ENCODE data around the gene NXPH2. TPM values are rescaled to one million over a fixed set of nuclear protein-coding genes. Genes with fewer than 3 reads are reported as not detected.
A peak's percentile ranks its signal among the peaks of the same experiment; 100 is the strongest.

Gene NXPH2
- not detected for total RNA-seq

DNA sequence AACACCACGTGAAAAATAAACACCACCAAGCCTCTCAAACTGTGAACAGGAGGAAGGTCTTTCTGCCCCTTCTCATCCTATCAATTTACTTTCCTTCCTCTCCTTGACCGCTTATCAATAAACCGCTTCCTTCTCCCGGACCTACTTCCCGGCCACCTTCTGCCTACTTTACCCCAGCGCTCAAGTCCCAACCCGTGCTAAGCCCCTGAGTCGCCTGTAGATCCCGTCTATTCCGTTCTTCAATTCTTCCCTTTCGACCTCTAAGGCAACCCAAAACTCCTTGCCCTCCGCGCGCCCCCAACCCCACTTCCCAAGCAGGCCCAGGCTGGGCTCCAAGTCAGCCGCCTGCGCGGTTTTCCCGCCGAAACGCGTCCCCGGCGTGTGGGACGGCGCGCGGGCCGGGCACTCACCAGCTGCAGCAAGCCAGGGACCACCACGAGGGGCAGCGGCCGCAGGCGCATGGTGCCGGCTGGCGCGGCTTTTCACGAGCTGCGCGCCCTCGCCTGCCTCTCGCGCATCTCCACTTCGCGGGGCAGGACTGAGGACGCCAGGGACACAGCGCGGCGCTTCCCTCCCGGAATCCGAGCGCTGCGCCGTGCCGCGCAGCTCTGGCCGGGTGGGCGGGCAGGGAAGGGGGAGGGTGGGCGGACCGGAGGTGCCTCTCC is at the start of gene NXPH2:
Gene NXPH2 (minus strand): TSS at position 610 of the 665 bp plus-strand sequence. CDS start 149 bp downstream, at position 461.
- H3K27me3 ChIP-seq = peaks cover 0 to 57% (median 21%) of the 10 kb centered on the region in 4 donors
- H3K27ac ChIP-seq (replicated peaks in 1 of 4) = no peak within 1 kb of the TSS
- H3K36me3 ChIP-seq = no peaks in the 10 kb centered on the region
- intact Hi-C loops (cut with DNase I) = loop anchor here (10.0 kb wide), 1 partner anchor 865 kb away; no protein-coding TSS in a partner anchor
- peak within 1 kb of the TSS; percentile 31 to 43 (median 36) for H3K4me3 ChIP-seq
- 2% methylated on average over 14 of the region's 58 CpGs for WGBS
- no peaks in the 10 kb centered on the region for H3K9me3 ChIP-seq
- no peak for DNase-seq (ENCODE audit: extremely low spot score)
- TF ChIP-seq, protein P1, sequence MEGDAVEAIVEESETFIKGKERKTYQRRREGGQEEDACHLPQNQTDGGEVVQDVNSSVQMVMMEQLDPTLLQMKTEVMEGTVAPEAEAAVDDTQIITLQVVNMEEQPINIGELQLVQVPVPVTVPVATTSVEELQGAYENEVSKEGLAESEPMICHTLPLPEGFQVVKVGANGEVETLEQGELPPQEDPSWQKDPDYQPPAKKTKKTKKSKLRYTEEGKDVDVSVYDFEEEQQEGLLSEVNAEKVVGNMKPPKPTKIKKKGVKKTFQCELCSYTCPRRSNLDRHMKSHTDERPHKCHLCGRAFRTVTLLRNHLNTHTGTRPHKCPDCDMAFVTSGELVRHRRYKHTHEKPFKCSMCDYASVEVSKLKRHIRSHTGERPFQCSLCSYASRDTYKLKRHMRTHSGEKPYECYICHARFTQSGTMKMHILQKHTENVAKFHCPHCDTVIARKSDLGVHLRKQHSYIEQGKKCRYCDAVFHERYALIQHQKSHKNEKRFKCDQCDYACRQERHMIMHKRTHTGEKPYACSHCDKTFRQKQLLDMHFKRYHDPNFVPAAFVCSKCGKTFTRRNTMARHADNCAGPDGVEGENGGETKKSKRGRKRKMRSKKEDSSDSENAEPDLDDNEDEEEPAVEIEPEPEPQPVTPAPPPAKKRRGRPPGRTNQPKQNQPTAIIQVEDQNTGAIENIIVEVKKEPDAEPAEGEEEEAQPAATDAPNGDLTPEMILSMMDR (IDR thresholded peaks at IDR 0.05) = no peak
- no peak for TF ChIP-seq EP300 (IDR thresholded peaks at IDR 0.05)
- TF ChIP-seq POLR2A (IDR thresholded peaks at IDR 0.05; ENCODE audit: low read depth) = no peak
- no peak for TF ChIP-seq POLR2AphosphoS5 (IDR thresholded peaks at IDR 0.05)
- H3K4me1 ChIP-seq = peaks cover 16 to 30% (median 28%) of the 10 kb centered on the region in 4 donors

DNA sequence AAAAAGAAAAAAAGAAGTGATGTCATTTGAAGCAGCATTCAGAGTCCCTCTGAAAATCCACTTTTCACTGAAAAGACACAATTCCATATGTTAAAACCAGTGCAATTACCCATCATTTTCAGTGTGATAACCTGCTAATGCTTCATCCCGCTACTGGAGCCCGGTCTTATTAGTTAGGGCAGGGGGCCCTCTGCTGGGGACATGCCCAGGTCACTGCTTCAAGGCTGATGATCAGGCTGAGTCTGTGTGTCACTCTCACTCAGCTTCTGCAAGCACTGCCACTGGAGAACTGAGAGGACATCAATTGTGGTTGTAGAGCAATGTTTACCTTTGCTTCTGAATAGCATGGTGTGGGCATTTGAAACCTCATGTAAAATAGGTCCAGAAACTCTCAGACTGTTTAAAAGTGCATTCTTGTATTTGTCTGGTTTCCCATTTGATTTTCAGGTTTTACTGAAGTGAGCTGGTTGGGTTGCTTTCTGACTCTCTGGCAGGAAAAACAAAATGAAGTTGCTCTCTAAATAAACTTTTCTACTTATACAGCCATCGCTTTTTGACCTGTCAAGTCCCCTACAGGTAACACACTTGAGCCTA is 49.2 kb upstream of the NXPH2 start:
- TF ChIP-seq POLR2A (IDR thresholded peaks at IDR 0.05; ENCODE audit: low read depth) (no peak), POLR2AphosphoS5 (IDR thresholded peaks at IDR 0.05) (no peak), EP300 (IDR thresholded peaks at IDR 0.05) (no peak)
- TF ChIP-seq, protein P1 (IDR thresholded peaks at IDR 0.05) = no peak
- Histone ChIP-seq H3K27me3 (no peaks in the 10 kb centered on the region), H3K4me1 (no peaks in the 10 kb centered on the region), H3K36me3 (no peaks in the 10 kb centered on the region), H3K4me3 (no peak overlapping the region), H3K9me3 (no peaks in the 10 kb centered on the region), H3K27ac (replicated peaks in 1 of 4) (no peak overlapping the region)
- DNase-seq (ENCODE audit: extremely low spot score) = no peak
- intact Hi-C loops (cut with DNase I) = loop anchor here (5.0 kb wide), 1 partner anchor 922 kb away; no protein-coding TSS in a partner anchor
- WGBS = 55% methylated on average over 3 of the region's 3 CpGs

DNA sequence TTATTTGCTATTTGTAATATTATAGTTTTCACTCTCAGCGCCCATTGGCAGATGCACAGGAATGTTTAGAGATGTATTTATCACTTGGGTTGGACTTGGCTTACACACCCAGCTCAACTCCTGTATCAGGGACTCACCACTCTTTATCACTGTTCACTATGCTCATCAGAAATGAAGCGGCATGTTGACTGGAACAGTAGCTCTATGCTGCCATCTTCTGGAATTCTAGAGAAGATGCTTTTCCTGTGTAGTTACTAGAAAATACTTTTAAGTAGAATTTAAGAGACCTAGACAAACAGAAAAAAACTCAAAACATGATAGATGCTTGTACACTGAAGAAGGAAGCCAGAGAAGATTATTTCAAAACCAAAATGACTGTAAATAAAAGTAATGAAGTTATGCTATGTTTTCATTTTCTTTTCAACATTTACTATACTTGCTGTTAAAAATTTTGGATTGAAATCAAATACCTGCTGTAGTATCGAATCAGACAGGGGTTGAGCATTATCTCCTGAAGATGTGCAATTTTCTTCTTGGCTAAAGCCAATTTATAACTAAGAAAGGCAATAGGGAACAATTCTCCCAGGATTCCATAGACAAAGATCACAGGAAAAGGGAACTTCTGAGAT is 47.4 kb upstream of the NXPH2 start:
- WGBS = 17% methylated on average over 3 of the region's 3 CpGs
- H3K27ac ChIP-seq (replicated peaks in 1 of 4) = no peak overlapping the region

DNA sequence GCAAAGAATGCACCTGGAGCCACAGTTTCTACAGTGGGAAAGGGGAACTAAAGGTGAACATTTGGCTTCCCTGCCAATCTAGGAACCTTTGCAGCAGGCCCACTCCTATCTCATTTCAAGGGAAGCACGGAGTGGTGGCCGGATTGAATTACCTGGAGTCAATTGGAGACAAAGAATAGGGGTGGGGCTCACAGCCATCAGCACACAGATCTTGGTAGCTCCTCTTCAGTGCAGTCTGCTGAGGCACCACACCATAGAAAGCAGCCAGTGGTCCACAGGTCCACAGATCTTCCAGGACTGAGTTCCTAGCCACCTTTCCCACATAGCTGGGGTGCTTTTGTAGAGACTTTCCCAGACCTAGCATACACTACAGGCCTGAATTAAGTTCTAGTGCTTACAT is 43.5 kb upstream of the NXPH2 start:
- TF ChIP-seq, protein P1 (IDR thresholded peaks at IDR 0.05) = no peak
- TF ChIP-seq EP300 (IDR thresholded peaks at IDR 0.05) (no peak), POLR2A (IDR thresholded peaks at IDR 0.05; ENCODE audit: low read depth) (no peak), POLR2AphosphoS5 (IDR thresholded peaks at IDR 0.05) (no peak)
- Histone ChIP-seq H3K9me3 (no peaks in the 10 kb centered on the region), H3K27ac (replicated peaks in 1 of 4) (no peak overlapping the region), H3K4me1 (no peaks in the 10 kb centered on the region), H3K27me3 (peaks cover 0 to 4% (median 0%) of the 10 kb centered on the region in 4 donors), H3K36me3 (no peaks in the 10 kb centered on the region), H3K4me3 (no peak overlapping the region)
- intact Hi-C loops (cut with DNase I) = no loop called here
- WGBS = 70% methylated on average over 2 of the region's 2 CpGs
- no peak for DNase-seq (ENCODE audit: extremely low spot score)

More for the DNA sequence above, 47.4 kb upstream of the NXPH2 start:
- Histone ChIP-seq H3K9me3 (no peaks in the 10 kb centered on the region), H3K4me1 (no peaks in the 10 kb centered on the region), H3K4me3 (no peak overlapping the region), H3K36me3 (no peaks in the 10 kb centered on the region), H3K27me3 (no peaks in the 10 kb centered on the region)
- TF ChIP-seq, protein P1 (IDR thresholded peaks at IDR 0.05) = peak; percentile 68 to 74 (median 68)
- no peak for TF ChIP-seq POLR2AphosphoS5 (IDR thresholded peaks at IDR 0.05)
- DNase-seq (ENCODE audit: extremely low spot score) = no peak
- intact Hi-C loops (cut with DNase I) = loop anchor here (5.0 kb wide), 1 partner anchor 920 kb away; no protein-coding TSS in a partner anchor

Data from esophagus muscularis mucosa (tissue), 4 donors.